H1 (cell line): Measurements from ENCODE around the gene NBEA. TPM values are rescaled to one million over a fixed set of nuclear protein-coding genes. Genes with fewer than 3 reads are reported as not detected.

Experiments used
- CTCF ChIA-PET: fragments of 300-600 bp; sonication (Branson Sonifier 250); formaldehyde crosslinking; loops from one replicate; lab custom pipeline; 2021; ENCODE audit not compliant: partially characterized antibody; lab: Charles Lee
- POLR2A ChIA-PET: fragments of 300-600 bp; sonication (Branson Sonifier 250); formaldehyde crosslinking; loops from one replicate; lab custom pipeline; 2021; ENCODE audit warnings: inconsistent platforms; ENCODE audit not compliant: partially characterized antibody; lab: Charles Lee
- DNase-seq, 2 experiments: peaks; one replicate each; pipeline versions ENCODE4 v3.0.0 to v3.0.0-alpha.2; 2010 to 2022; ENCODE audit warnings: low spot score in 2 of 2, low read depth in 1 of 2, mixed read lengths in 1 of 2
- FAIRE-seq: peaks from 2 replicates; lab custom pipeline; 2011; peaks lifted over from hg19 to GRCh38; lab: Jason Lieb, UNC
- H2AFZ ChIP-seq: 2 replicates; pipeline ENCODE4 v1.8.1; 2012; ENCODE audit warnings: low read length, inconsistent platforms
- H2AK5ac ChIP-seq: 2 replicates; pipeline ENCODE4 v1.6.1; 2013; ENCODE audit warnings: low read depth, low read length
- H2BK120ac ChIP-seq: replicated peaks from 2 replicates; pipeline ENCODE3; 2013; ENCODE audit warnings: low read depth, low read length, inconsistent platforms
- H2BK12ac ChIP-seq: 2 replicates; pipeline ENCODE4 v1.6.1; 2013; ENCODE audit warnings: low read depth, low read length
- H2BK15ac ChIP-seq: 2 replicates; pipeline ENCODE4 v1.6.1; 2013; ENCODE audit warnings: low read length
- H2BK20ac ChIP-seq: 2 replicates; pipeline ENCODE4 v1.6.1; 2013; ENCODE audit warnings: low read length
- H2BK5ac ChIP-seq: 2 replicates; pipeline ENCODE4 v1.6.1; 2013; ENCODE audit warnings: low read depth, low read length
- H3K14ac ChIP-seq: 2 replicates; pipeline ENCODE4 v1.6.1; 2013; ENCODE audit warnings: inconsistent platforms; ENCODE audit not compliant: insufficient read length
- H3K18ac ChIP-seq: 2 replicates; pipeline ENCODE4 v1.6.1; 2013; ENCODE audit warnings: low read length; ENCODE audit errors: extremely low read depth
- H3K23ac ChIP-seq: 2 replicates; pipeline ENCODE4 v1.6.1; 2013; ENCODE audit warnings: inconsistent platforms; ENCODE audit not compliant: insufficient read length
- H3K23me2 ChIP-seq: 2 replicates; pipeline ENCODE4 v1.6.1; 2013; ENCODE audit warnings: low read depth, low read length
- H3K27ac ChIP-seq: 2 replicates; pipeline ENCODE4 v1.6.1; 2011; ENCODE audit warnings: low read depth, low read length, inconsistent platforms
- H3K27me3 ChIP-seq, 4 experiments: replicated peaks in 1 of 4; 1 replicate in 1 of 4; 2 replicates in 3 of 4; pipeline versions ENCODE4 v1.6.1 to v1.8.1; 2011 to 2013; ENCODE audit warnings: low read length in 3 of 4, mild to moderate bottlenecking in 3 of 4, inconsistent platforms in 2 of 4, mixed read lengths in 2 of 4, moderate library complexity in 1 of 4; ENCODE audit not compliant: control insufficient read depth in 3 of 4, insufficient read depth in 3 of 4; ENCODE audit errors: extremely low read depth in 1 of 4
- H3K36me3 ChIP-seq, 4 experiments: 2 replicates each; pipeline versions ENCODE4 v1.6.1 to v1.8.1; 2011 to 2013; ENCODE audit warnings: mild to moderate bottlenecking in 4 of 4, low read length in 3 of 4, moderate library complexity in 2 of 4, control low read depth in 1 of 4, inconsistent platforms in 1 of 4; ENCODE audit not compliant: insufficient read depth in 4 of 4, control insufficient read depth in 2 of 4
- H3K4ac ChIP-seq: replicated peaks from 2 replicates; pipeline ENCODE3; 2013; ENCODE audit warnings: low read length, low read depth, mixed read lengths, inconsistent platforms; ENCODE audit not compliant: insufficient read length
- H3K4me1 ChIP-seq, 4 experiments: replicated peaks in 1 of 4; 1 replicate in 1 of 4; 2 replicates in 3 of 4; pipeline versions ENCODE4 v1.6.1 to v1.8.1; 2011 to 2013; ENCODE audit warnings: low read length in 3 of 4, inconsistent platforms in 2 of 4, mixed read lengths in 1 of 4; ENCODE audit not compliant: insufficient read depth in 4 of 4, control insufficient read depth in 3 of 4
- H3K4me2 ChIP-seq, 2 experiments: 2 replicates each; pipeline versions ENCODE4 v1.6.1 to v1.8.1; 2011 to 2013; ENCODE audit warnings: low read depth in 2 of 2, low read length in 2 of 2, control low read depth in 1 of 2, inconsistent platforms in 1 of 2, mild to moderate bottlenecking in 1 of 2; ENCODE audit not compliant: insufficient read depth in 1 of 2
- H3K4me3 ChIP-seq, 4 experiments: fragments of 200-600, 300-600 bp in 1 of 4; sonication (generic), shearing (Covaris generic), sonication (Bioruptor Twin) in 1 of 4; 2 replicates each; pipeline versions ENCODE4 v1.5.1 to v1.8.1; 2011 to 2016; ENCODE audit warnings: low read length in 4 of 4, low read depth in 3 of 4, control low read depth in 2 of 4, inconsistent platforms in 2 of 4, mild to moderate bottlenecking in 2 of 4, mixed read lengths in 1 of 4, moderate library complexity in 1 of 4; ENCODE audit not compliant: insufficient read depth in 2 of 4; ENCODE audit errors: extremely low read depth in 1 of 4
- H3K56ac ChIP-seq: replicated peaks from 2 replicates; pipeline ENCODE3; 2013; ENCODE audit warnings: low read depth, mild to moderate bottlenecking, mixed read lengths, low read length, inconsistent platforms; ENCODE audit not compliant: insufficient read length
- H3K79me1 ChIP-seq: 2 replicates; pipeline ENCODE4 v1.6.1; 2013; ENCODE audit warnings: low read depth, low read length, control low read depth
- H3K79me2 ChIP-seq, 2 experiments: 2 replicates each; pipeline versions ENCODE4 v1.6.1 to v1.8.1; 2012 to 2013; ENCODE audit warnings: low read length in 2 of 2, mild to moderate bottlenecking in 2 of 2, inconsistent platforms in 1 of 2; ENCODE audit not compliant: insufficient read depth in 2 of 2, control insufficient read depth in 1 of 2
- H3K9ac ChIP-seq, 4 experiments: replicated peaks in 1 of 4; 1 replicate in 1 of 4; 2 replicates in 3 of 4; pipeline versions ENCODE4 v1.6.1 to v1.8.1; 2011 to 2013; ENCODE audit warnings: low read depth in 3 of 4, low read length in 3 of 4, control low read depth in 2 of 4, mild to moderate bottlenecking in 2 of 4, moderate library complexity in 2 of 4, inconsistent platforms in 1 of 4; ENCODE audit errors: extremely low read depth in 1 of 4
- H3K9me3 ChIP-seq, 2 experiments: 2 replicates each; pipeline versions ENCODE4 v1.6.1 to v1.8.1; 2012 to 2013; ENCODE audit warnings: mild to moderate bottlenecking in 2 of 2, moderate library complexity in 2 of 2, control low read depth in 1 of 2, inconsistent platforms in 1 of 2, low read depth in 1 of 2, low read length in 1 of 2, mixed read lengths in 1 of 2; ENCODE audit not compliant: insufficient read depth in 2 of 2
- H4K20me1 ChIP-seq, 2 experiments: replicated peaks in 1 of 2; 2 replicates each; pipeline versions ENCODE3 to v1.8.1; 2011 to 2013; ENCODE audit warnings: inconsistent platforms in 2 of 2, low read length in 2 of 2, mild to moderate bottlenecking in 1 of 2; ENCODE audit not compliant: insufficient read depth in 2 of 2, control insufficient read depth in 1 of 2
- H4K5ac ChIP-seq: 2 replicates; pipeline ENCODE4 v1.6.1; 2013; ENCODE audit warnings: low read length, low read depth, mixed read lengths, inconsistent platforms; ENCODE audit not compliant: insufficient read length
- H4K8ac ChIP-seq: 2 replicates; pipeline ENCODE4 v1.8.0; 2013; ENCODE audit warnings: mild to moderate bottlenecking, moderate library complexity, low read length, inconsistent platforms; ENCODE audit not compliant: insufficient read depth; ENCODE audit errors: extremely low read depth
- H4K91ac ChIP-seq: replicated peaks from 2 replicates; pipeline ENCODE3; 2013; ENCODE audit warnings: low read length, mixed read lengths, inconsistent platforms; ENCODE audit not compliant: insufficient read length
- CTBP2 ChIP-seq: IDR thresholded peaks from 2 replicates; pipeline ENCODE4 v1.7.0; 2011; ENCODE audit warnings: borderline replicate concordance, mild to moderate bottlenecking, moderate library complexity, mixed read lengths, low read length; ENCODE audit not compliant: insufficient read depth, insufficient read length
- EP300 ChIP-seq, 2 experiments: IDR thresholded peaks; 1 replicate in 1 of 2; 2 replicates in 1 of 2; pipeline ENCODE4 v1.6.1; 2011 to 2012; ENCODE audit warnings: low read depth in 2 of 2, low read length in 2 of 2, mild to moderate bottlenecking in 2 of 2, borderline replicate concordance in 1 of 2, inconsistent platforms in 1 of 2, moderate library complexity in 1 of 2
- HDAC6 ChIP-seq: IDR thresholded peaks from one replicate; pipeline ENCODE4 v1.7.1; 2012; ENCODE audit warnings: low read depth, mild to moderate bottlenecking, inconsistent platforms, low read length, moderate library complexity
- NRF1 ChIP-seq: IDR thresholded peaks from 2 replicates; pipeline ENCODE4 v1.6.1; 2011; ENCODE audit warnings: mild to moderate bottlenecking, low read depth, low read length, improper control_type of control experiment
- PHF8 ChIP-seq: fragments of 200-600 bp; sonication (generic); conservative IDR thresholded peaks from 2 replicates; pipeline ENCODE4 v1.7.1; 2012; ENCODE audit warnings: low read depth, mild to moderate bottlenecking, inconsistent platforms, low read length, moderate library complexity
- POU5F1 ChIP-seq: IDR thresholded peaks from 2 replicates; pipeline ENCODE4 v1.6.1; 2011; ENCODE audit warnings: low read depth, mild to moderate bottlenecking, low read length, moderate library complexity
- SUZ12 ChIP-seq: fragments of 200-600 bp; sonication (generic); IDR thresholded peaks from 2 replicates; pipeline ENCODE4 v1.6.1; 2012; ENCODE audit warnings: mild to moderate bottlenecking, inconsistent platforms, low read length, moderate library complexity, mixed read lengths
- WGBS, 2 experiments: shearing (Covaris generic) in 1 of 2; methylation state at CpG; one replicate each; pipeline versions ENCODE4 v1.1.6 to v1.1.7; 2013 to 2015; ENCODE audit warnings: low lambda C conversion rate in 2 of 2, mixed read lengths in 2 of 2, inconsistent platforms in 1 of 2, low coverage in 1 of 2, missing lambda C conversion rate in 1 of 2; ENCODE audit not compliant: insufficient replicate concordance in 2 of 2, insufficient coverage in 1 of 2, insufficient read length in 1 of 2; ENCODE audit errors: extremely low coverage in 1 of 2, missing lambda C conversion rate in 1 of 2; 5-methylcytosine and 5-hydroxymethylcytosine counted together
- polyA plus RNA-seq, 7 experiments: library from polyadenylated mRNA; depleted of rRNA in 3 of 7; stranded (reverse) in 5 of 7; unstranded in 2 of 7; fragments of >200 nt in 5 of 7; fragments of 200-250 nt in 2 of 7; gene quantifications; 1 replicate in 5 of 7; 2 replicates in 1 of 7; 4 replicates in 1 of 7; pipeline versions ENCODE4 v1.2.1 to v1.2.3, GENCODE V29; 2011 to 2013; ENCODE audit warnings: missing spikeins in 2 of 7, mixed read lengths in 2 of 7
- total RNA-seq: library from RNA; stranded (reverse); fragmentation: NEBNext Ultra II Directional; extraction: Animal tissue kit (Norgen Biotek cat#: 25700); gene quantifications from 2 replicates; pipeline ENCODE4 v1.2.1, GENCODE V29; 2021
- TF ChIP-seq, protein P1 (sequence below): IDR thresholded peaks from 2 replicates; pipeline ENCODE4 v1.6.1; 2012; ENCODE audit warnings: inconsistent platforms

Gene NBEA
- total and polyA plus RNA-seq, 2 of the 8 experiments (the other 6 are each of a cell fraction or from before 2014, with no cell fraction given): 14.2 to 21.5 TPM

DNA sequence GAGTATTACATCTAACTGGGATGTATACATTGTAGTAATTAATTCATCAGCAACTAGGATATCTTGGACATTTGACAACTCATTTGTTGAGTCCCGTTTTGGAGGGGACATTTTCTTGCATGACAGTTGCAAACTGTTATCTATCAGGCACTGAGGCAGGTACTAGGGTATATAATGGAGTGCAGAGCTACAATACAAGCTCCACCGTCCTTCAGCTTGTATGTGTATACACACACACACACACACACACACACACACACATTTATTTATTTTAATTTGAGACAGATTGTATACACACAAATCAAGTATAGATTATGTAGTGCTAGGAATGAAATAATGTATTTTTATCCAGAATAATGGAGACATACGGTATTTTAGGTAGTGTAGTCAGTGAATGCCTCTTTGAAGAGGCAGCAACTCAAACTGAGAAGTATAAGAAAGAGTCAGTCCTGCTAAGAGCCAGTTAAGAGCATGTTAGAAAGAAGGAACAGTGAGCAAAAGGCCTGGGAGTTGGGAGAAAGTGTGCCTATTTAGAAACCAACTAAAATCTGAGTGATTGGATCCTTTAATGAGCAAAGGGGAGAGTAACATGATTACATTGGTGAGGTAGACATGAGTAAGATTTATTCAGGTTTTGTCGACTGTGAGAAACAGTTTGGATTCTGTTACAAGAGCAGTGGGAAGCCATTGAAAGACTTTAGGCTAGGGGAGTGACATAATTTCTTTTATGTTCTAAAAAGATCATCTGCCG, 74.5 kb downstream of the NBEA start:
- no peak overlapping the region for H2BK120ac ChIP-seq
- no peak overlapping the region for H2AK5ac ChIP-seq
- no peak overlapping the region for H4K8ac ChIP-seq
- H3K4ac ChIP-seq: no peak overlapping the region
- H3K23me2 ChIP-seq: no peaks in the 10 kb centered on the region
- no peak overlapping the region for H2BK5ac ChIP-seq
- FAIRE-seq (peak; percentile 68), DNase-seq (no peak)
- H3K27me3 ChIP-seq: no peaks in the 10 kb centered on the region
- H2BK12ac ChIP-seq: no peak overlapping the region
- no peak overlapping the region for H3K27ac ChIP-seq
- H3K14ac ChIP-seq: no peak overlapping the region
- no peak overlapping the region for H3K18ac ChIP-seq
- POLR2A ChIA-PET: no interaction called here
- no peaks in the 10 kb centered on the region for H4K20me1 ChIP-seq
- no peak overlapping the region for H3K9ac ChIP-seq
- H3K4me1 ChIP-seq: peaks cover 2 to 11% (median 4%) of the 10 kb centered on the region in 4 experiments; a peak in 6 of 7 replicates
- H4K91ac ChIP-seq: no peak overlapping the region
- no peaks in the 10 kb centered on the region for H3K36me3 ChIP-seq
- H3K23ac ChIP-seq: no peak overlapping the region
- H3K79me1 ChIP-seq: no peaks in the 10 kb centered on the region
- 79% methylated on average over 5 of the region's 5 CpGs; no CpG with 5 or more reads in 1 of the 2 experiments for WGBS, 2 experiments
- CTCF ChIA-PET: interaction anchor here (0.6 kb wide), 1 partner anchor 168 kb away, joined by 4 read pairs; no protein-coding TSS in a partner anchor
- no peak overlapping the region for H3K4me3 ChIP-seq
- no peak overlapping the region for H2BK15ac ChIP-seq
- no peak overlapping the region for H3K56ac ChIP-seq
- H2AFZ ChIP-seq: no peak overlapping the region
- H2BK20ac ChIP-seq: no peak overlapping the region
- TF ChIP-seq PHF8 (no peak), HDAC6 (no peak), SUZ12 (no peak), NRF1 (no peak), EP300 (IDR thresholded peaks at IDR 0.05; ENCODE audit: borderline replicate concordance in 1 of 2, low read depth in 2 of 2, low read length in 2 of 2) (no peak), POU5F1 (no peak), CTBP2 (no peak)
- TF ChIP-seq, protein P1, sequence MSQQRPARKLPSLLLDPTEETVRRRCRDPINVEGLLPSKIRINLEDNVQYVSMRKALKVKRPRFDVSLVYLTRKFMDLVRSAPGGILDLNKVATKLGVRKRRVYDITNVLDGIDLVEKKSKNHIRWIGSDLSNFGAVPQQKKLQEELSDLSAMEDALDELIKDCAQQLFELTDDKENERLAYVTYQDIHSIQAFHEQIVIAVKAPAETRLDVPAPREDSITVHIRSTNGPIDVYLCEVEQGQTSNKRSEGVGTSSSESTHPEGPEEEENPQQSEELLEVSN: no peak
- no peak overlapping the region for H3K4me2 ChIP-seq
- no peaks in the 10 kb centered on the region for H3K9me3 ChIP-seq
- peaks cover 0 to 92% of the 10 kb centered on the region in 2 experiments; a peak in 3 of 4 replicates for H3K79me2 ChIP-seq
- no peak overlapping the region for H4K5ac ChIP-seq
